ENCODE data around the gene TADA3. TPM values are rescaled to one million over a fixed set of nuclear protein-coding genes. Genes with fewer than 3 reads are reported as not detected.

Gene TADA3
- 100 to 1,000 TPM; 130 to 131 TPM for total RNA-seq

DNA sequence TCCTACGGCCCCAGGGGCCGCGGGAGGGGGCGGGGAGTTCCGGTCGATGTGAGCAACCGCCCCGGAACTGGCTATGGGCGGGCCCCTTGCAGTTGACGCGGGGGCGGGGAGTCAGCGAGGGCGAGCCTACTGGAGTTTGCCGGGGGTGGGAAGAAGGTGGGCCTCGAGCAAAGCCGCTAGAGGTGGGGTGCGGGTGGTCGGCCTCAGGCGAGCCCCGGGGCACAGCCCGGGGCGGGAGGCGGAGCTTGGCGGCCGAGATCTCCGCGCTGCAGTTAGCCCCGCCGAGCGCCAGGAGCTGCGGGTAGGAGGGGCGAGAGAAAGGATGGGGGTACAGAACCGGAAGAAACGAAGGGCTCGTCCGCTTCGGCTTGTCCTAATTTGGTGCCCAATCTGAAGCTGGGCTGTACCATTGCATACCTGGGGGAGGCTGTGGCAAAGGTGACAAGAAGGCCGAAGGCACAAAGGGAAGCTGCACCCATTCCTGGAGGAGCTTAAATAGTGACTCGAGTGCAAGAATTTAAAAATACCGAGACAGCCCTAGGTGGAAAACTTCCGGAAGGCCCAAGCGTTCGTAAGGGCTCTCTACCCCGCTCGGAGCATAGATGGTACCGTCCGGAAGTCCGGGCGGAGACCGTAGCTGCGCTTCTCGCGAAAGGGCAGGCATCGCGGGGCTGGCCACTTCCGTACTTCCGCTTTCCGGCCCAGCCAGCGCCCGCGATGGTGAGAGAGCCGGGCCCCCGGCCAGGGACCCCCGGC, at the start of gene TADA3, which contains the start of gene ARPC4:
Gene TADA3, minus strand, starts transcription at position 69 of the 756 bp plus-strand sequence. CDS start 1,007 bp downstream, outside the sequence.
Gene ARPC4, plus strand, starts transcription at position 678 of the 756 bp plus-strand sequence. Its CDS starts 40 bp downstream, at position 718.
- peak within 1 kb of the TSS; percentile 92 to 97 for H3K4me3 ChIP-seq
- H3K4me1 ChIP-seq (replicated peaks): no peaks in the 10 kb centered on the region
- peaks cover 8% of the 10 kb centered on the region in 2 donors for H3K36me3 ChIP-seq
- under 1% methylated on average over 56 of the region's 65 CpGs for WGBS
- TF ChIP-seq, protein P1, sequence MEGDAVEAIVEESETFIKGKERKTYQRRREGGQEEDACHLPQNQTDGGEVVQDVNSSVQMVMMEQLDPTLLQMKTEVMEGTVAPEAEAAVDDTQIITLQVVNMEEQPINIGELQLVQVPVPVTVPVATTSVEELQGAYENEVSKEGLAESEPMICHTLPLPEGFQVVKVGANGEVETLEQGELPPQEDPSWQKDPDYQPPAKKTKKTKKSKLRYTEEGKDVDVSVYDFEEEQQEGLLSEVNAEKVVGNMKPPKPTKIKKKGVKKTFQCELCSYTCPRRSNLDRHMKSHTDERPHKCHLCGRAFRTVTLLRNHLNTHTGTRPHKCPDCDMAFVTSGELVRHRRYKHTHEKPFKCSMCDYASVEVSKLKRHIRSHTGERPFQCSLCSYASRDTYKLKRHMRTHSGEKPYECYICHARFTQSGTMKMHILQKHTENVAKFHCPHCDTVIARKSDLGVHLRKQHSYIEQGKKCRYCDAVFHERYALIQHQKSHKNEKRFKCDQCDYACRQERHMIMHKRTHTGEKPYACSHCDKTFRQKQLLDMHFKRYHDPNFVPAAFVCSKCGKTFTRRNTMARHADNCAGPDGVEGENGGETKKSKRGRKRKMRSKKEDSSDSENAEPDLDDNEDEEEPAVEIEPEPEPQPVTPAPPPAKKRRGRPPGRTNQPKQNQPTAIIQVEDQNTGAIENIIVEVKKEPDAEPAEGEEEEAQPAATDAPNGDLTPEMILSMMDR (IDR thresholded peaks at IDR 0.05): peak in 2 of 4 experiments; percentile 45 to 48
- peak; percentile 84 for TF ChIP-seq POLR2AphosphoS5 (IDR thresholded peaks at IDR 0.05)
- peak; percentile 38 for TF ChIP-seq POLR2A (IDR thresholded peaks at IDR 0.05)
- no peaks in the 10 kb centered on the region for H3K9me3 ChIP-seq
- H3K27me3 ChIP-seq (replicated peaks; ENCODE audit: insufficient read depth): no peaks in the 10 kb centered on the region
- H3K27ac ChIP-seq: peak within 1 kb of the TSS; percentile 95 to 96
- peak; percentile 93 for DNase-seq (ENCODE audit: low spot score)
- intact Hi-C loops (cut with DNase I): loop anchor here (1.0 kb wide), 1 partner anchor 43 kb away; the partner anchor contains the start of gene OGG1

- intact Hi-C loops (cut with DNase I): loop anchor here (5.0 kb wide), 2 partner anchors 91 to 109 kb away; partner anchors contain the start of genes BRPF1 and CRELD1
- no peaks in the 10 kb centered on the region for H3K4me1 ChIP-seq (replicated peaks)
- H3K4me3 ChIP-seq: no peak overlapping the region
- TF ChIP-seq, protein P1 (IDR thresholded peaks at IDR 0.05): no peak
- TF ChIP-seq POLR2A (IDR thresholded peaks at IDR 0.05) (no peak), POLR2AphosphoS5 (IDR thresholded peaks at IDR 0.05) (no peak)
- WGBS: 82% methylated on average over 8 of the region's 8 CpGs
- no peak overlapping the region for H3K27ac ChIP-seq
- no peaks in the 10 kb centered on the region for H3K36me3 ChIP-seq
- no peaks in the 10 kb centered on the region for H3K27me3 ChIP-seq (replicated peaks; ENCODE audit: insufficient read depth)
- no peak for DNase-seq (ENCODE audit: low spot score)
- H3K9me3 ChIP-seq: no peaks in the 10 kb centered on the region
Measured at GRCh38 chr3:9841015-9841414, 48.7 kb upstream of the TADA3 start.

- H3K4me1 ChIP-seq (replicated peaks): no peaks in the 10 kb centered on the region
- no peaks in the 10 kb centered on the region for H3K9me3 ChIP-seq
- WGBS: 66% methylated on average over 4 of the region's 4 CpGs
- TF ChIP-seq, protein P1 (IDR thresholded peaks at IDR 0.05): no peak
- TF ChIP-seq POLR2AphosphoS5 (IDR thresholded peaks at IDR 0.05): no peak
- no peak for TF ChIP-seq POLR2A (IDR thresholded peaks at IDR 0.05)
- intact Hi-C loops (cut with DNase I): no loop called here
- H3K27me3 ChIP-seq (replicated peaks; ENCODE audit: insufficient read depth): no peaks in the 10 kb centered on the region
- no peak overlapping the region for H3K27ac ChIP-seq
- H3K4me3 ChIP-seq: no peak overlapping the region
- no peaks in the 10 kb centered on the region for H3K36me3 ChIP-seq
- no peak for DNase-seq (ENCODE audit: low spot score)
Measured at GRCh38 chr3:9838856-9839255, 46.6 kb upstream of the TADA3 start.

GRCh38 chr3:9837701-9838582, 45.7 kb upstream of the TADA3 start:
- TF ChIP-seq POLR2A (IDR thresholded peaks at IDR 0.05): no peak
- TF ChIP-seq, protein P1 (IDR thresholded peaks at IDR 0.05): no peak
- TF ChIP-seq POLR2AphosphoS5 (IDR thresholded peaks at IDR 0.05): no peak
- H3K27ac ChIP-seq: no peak overlapping the region
- H3K9me3 ChIP-seq: no peaks in the 10 kb centered on the region
- H3K4me3 ChIP-seq: no peak overlapping the region
- intact Hi-C loops (cut with DNase I): no loop called here
- H3K4me1 ChIP-seq (replicated peaks): no peaks in the 10 kb centered on the region
- H3K36me3 ChIP-seq: no peaks in the 10 kb centered on the region
- no peaks in the 10 kb centered on the region for H3K27me3 ChIP-seq (replicated peaks; ENCODE audit: insufficient read depth)
- 85% methylated on average over 12 of the region's 12 CpGs for WGBS
- DNase-seq (ENCODE audit: low spot score): no peak

Measured in prostate gland (tissue), 2 donors.